GM23338 (cell line): ENCODE data around the gene IZUMO3. TPM values are rescaled to one million over a fixed set of nuclear protein-coding genes. Genes with fewer than 3 reads are reported as not detected.

Source experiments
- ATAC-seq: fragments of 200-7000 bp; cut with Tn5 transposase; 3 replicates; pipeline ENCODE4 v1.9.1; 2020
- DNase-seq: peaks from one replicate; pipeline ENCODE4 v3.0.0-alpha.2; 2015; ENCODE audit warnings: low spot score
- H2AFZ ChIP-seq: fragments of 200-600 bp; sonication (generic); 2 replicates; pipeline ENCODE4 v1.8.0; 2016; ENCODE audit warnings: antibody characterized with exemption, mild to moderate bottlenecking, moderate library complexity
- H3F3A ChIP-seq: fragments of 200-600 bp; sonication (generic); replicated peaks from 2 replicates; pipeline ENCODE4 v1.8.0; 2017; ENCODE audit warnings: antibody characterized with exemption, mixed run types, low read depth
- H3K27ac ChIP-seq: fragments of 200-600 bp; sonication (generic); 2 replicates; pipeline ENCODE4 v1.6.1; 2016; ENCODE audit warnings: low read depth
- H3K27me3 ChIP-seq: fragments of 200-600 bp; sonication (generic); 2 replicates; pipeline ENCODE4 v1.8.0; 2016; ENCODE audit warnings: mild to moderate bottlenecking, mixed run types, moderate library complexity; ENCODE audit not compliant: insufficient read depth
- H3K36me3 ChIP-seq: fragments of 200-600 bp; sonication (generic); 2 replicates; pipeline ENCODE4 v1.8.0; 2016; ENCODE audit warnings: mild to moderate bottlenecking; ENCODE audit not compliant: insufficient read depth
- H3K4me1 ChIP-seq: fragments of 200-600 bp; sonication (generic); 2 replicates; pipeline ENCODE4 v1.8.0; 2016; ENCODE audit warnings: mild to moderate bottlenecking, moderate library complexity; ENCODE audit not compliant: insufficient read depth
- H3K4me2 ChIP-seq: fragments of 200-600 bp; sonication (generic); 2 replicates; pipeline ENCODE4 v1.7.1; 2017; ENCODE audit warnings: mixed run types
- H3K4me3 ChIP-seq: fragments of 200-600 bp; sonication (generic); 2 replicates; pipeline ENCODE4 v1.6.1; 2016; ENCODE audit warnings: mixed run types
- H3K79me2 ChIP-seq: fragments of 200-600 bp; sonication (generic); replicated peaks from 2 replicates; pipeline ENCODE4 v1.8.0; 2017; ENCODE audit warnings: mild to moderate bottlenecking; ENCODE audit not compliant: insufficient read depth
- H3K9me2 ChIP-seq: fragments of 200-600 bp; sonication (generic); 2 replicates; pipeline ENCODE4 v1.8.0; 2017; ENCODE audit not compliant: insufficient read depth
- H4K20me1 ChIP-seq: fragments of 200-600 bp; sonication (generic); replicated peaks from 2 replicates; pipeline ENCODE4 v1.8.0; 2017; ENCODE audit warnings: mild to moderate bottlenecking; ENCODE audit not compliant: insufficient read depth
- H3K27ac Mint-ChIP-seq: 2 replicates; pipeline ENCODE4 v1.8.0; 2020; ENCODE audit warnings: inconsistent platforms, mild to moderate bottlenecking, moderate library complexity, mixed read lengths
- H3K27me3 Mint-ChIP-seq: 3 replicates; pipeline ENCODE4 v1.8.0; 2022; ENCODE audit warnings: low read depth, mild to moderate bottlenecking, moderate library complexity, mixed read lengths, inconsistent platforms; ENCODE audit not compliant: insufficient read depth, poor library complexity
- H3K36me3 Mint-ChIP-seq: 3 replicates; pipeline ENCODE4 v1.8.0; 2021; ENCODE audit warnings: low read depth, mild to moderate bottlenecking, inconsistent platforms, moderate library complexity, mixed read lengths
- H3K4me1 Mint-ChIP-seq: 3 replicates; pipeline ENCODE4 v1.8.0; 2020; ENCODE audit warnings: mild to moderate bottlenecking, inconsistent platforms, mixed read lengths
- H3K4me3 Mint-ChIP-seq: 3 replicates; pipeline ENCODE4 v1.8.0; 2021; ENCODE audit warnings: moderate library complexity, mild to moderate bottlenecking, inconsistent platforms, mixed read lengths
- H3K9me3 Mint-ChIP-seq: 3 replicates; pipeline ENCODE4 v1.8.0; 2020; ENCODE audit warnings: moderate library complexity, mild to moderate bottlenecking, inconsistent platforms, mixed read lengths
- CREB1 ChIP-seq: fragments of 250-450 bp; sonication (Bioruptor Pico); IDR thresholded peaks from 2 replicates; pipeline ENCODE4 v1.5.0; 2020; ENCODE audit warnings: low read depth, mild to moderate bottlenecking, moderate library complexity
- CTCF ChIP-seq, 2 experiments: fragments of 200-600 bp in 1 of 2; sonication (generic) in 1 of 2; conservative IDR thresholded peaks; 2 replicates each; pipeline versions ENCODE4 v1.5.1 to v1.6.1; 2016 to 2017; ENCODE audit warnings: antibody characterized with exemption in 2 of 2, low read depth in 2 of 2, mild to moderate bottlenecking in 2 of 2, moderate library complexity in 1 of 2
- EZH2phosphoT487 ChIP-seq: fragments of 200-600 bp; sonication (generic); IDR thresholded peaks from one replicate; pipeline ENCODE4 v1.8.1; 2018; ENCODE audit warnings: antibody characterized with exemption; ENCODE audit not compliant: unreplicated experiment
- ZNF331 ChIP-seq: fragments of 250-450 bp; sonication (Bioruptor Pico); IDR thresholded peaks from 2 replicates; pipeline ENCODE4 v1.5.0; 2020; ENCODE audit warnings: low read depth, mild to moderate bottlenecking, moderate library complexity
- ZNF462 ChIP-seq: fragments of 250-450 bp; sonication (Bioruptor Pico); IDR thresholded peaks from 2 replicates; pipeline ENCODE4 v1.5.0; 2020; ENCODE audit warnings: mild to moderate bottlenecking, moderate library complexity
- polyA plus RNA-seq: library from polyadenylated mRNA; unstranded; fragments of >200 nt; fragmentation: Nextera tagmentation; extraction: Ambion mirVana; gene quantifications from 2 replicates; pipeline ENCODE4 v1.2.1, GENCODE V29; 2016
- total RNA-seq: library from RNA; depleted of rRNA; stranded (reverse); fragments of >200 nt; shearing (Covaris generic); gene quantifications from 2 replicates; pipeline ENCODE4 v1.2.3, GENCODE V29; 2014

Gene IZUMO3
- total and polyA plus RNA-seq, 2 experiments from 2014 or later, result not detected

GRCh38 chr9:24587883-24588282, 42.2 kb upstream of the IZUMO3 start:
- no peaks in the 10 kb centered on the region for H3K9me2 ChIP-seq
- H3K4me1 ChIP-seq, result peaks cover 21% of the 10 kb centered on the region
- H4K20me1 ChIP-seq, result no peaks in the 10 kb centered on the region
- no peak for TF ChIP-seq ZNF462 (CRISPR knock-in tag)
- TF ChIP-seq EZH2phosphoT487, result no peak
- TF ChIP-seq CTCF (conservative IDR thresholded peaks at IDR 0.05; ENCODE audit: low read depth in 2 of 2), result no peak
- TF ChIP-seq ZNF331 (CRISPR knock-in tag), result no peak
- TF ChIP-seq CREB1 (CRISPR knock-in tag), result no peak
- H3K4me3 ChIP-seq, result no peak overlapping the region
- H3K27me3 ChIP-seq, result no peaks in the 10 kb centered on the region
- H3K4me2 ChIP-seq, result no peak overlapping the region
- no peaks in the 10 kb centered on the region for H3K27me3 Mint-ChIP-seq
- no peak for DNase-seq
- no peak overlapping the region for H2AFZ ChIP-seq
- no peak overlapping the region for H3K4me3 Mint-ChIP-seq
- ATAC-seq, result no peak
- H3K4me1 Mint-ChIP-seq, result peaks cover 19% of the 10 kb centered on the region
- H3K36me3 Mint-ChIP-seq, result peaks cover 15% of the 10 kb centered on the region; the same call in 2 of the 3 replicates
- H3K27ac ChIP-seq, result no peak overlapping the region
- H3F3A ChIP-seq, result no peaks in the 10 kb centered on the region
- H3K36me3 ChIP-seq, result no peaks in the 10 kb centered on the region
- H3K79me2 ChIP-seq, result no peaks in the 10 kb centered on the region
- H3K9me3 Mint-ChIP-seq, result peaks cover 12% of the 10 kb centered on the region
- no peak overlapping the region for H3K27ac Mint-ChIP-seq
